PFSK-1 (cell line): ENCODE measurements around the gene KCNG3.

Source experiments
- FOXP2 ChIP-seq: optimal IDR thresholded peaks from 2 replicates; pipeline ENCODE3; 2011; ENCODE audit warnings: borderline replicate concordance, control low read depth, inconsistent platforms; ENCODE audit not compliant: insufficient read depth; ENCODE audit errors: extremely low read length, extremely low read depth
- POLR2AphosphoS5 ChIP-seq: IDR thresholded peaks from 2 replicates; pipeline ENCODE4 v1.6.1; 2012; ENCODE audit warnings: low read depth, mild to moderate bottlenecking, control low read depth, low read length, moderate library complexity
- SIN3A ChIP-seq: IDR thresholded peaks from 2 replicates; pipeline ENCODE4 v1.6.1; 2012; ENCODE audit warnings: mild to moderate bottlenecking, low read length, moderate library complexity, borderline replicate concordance; ENCODE audit not compliant: insufficient read depth
- TAF1 ChIP-seq: IDR thresholded peaks from 2 replicates; pipeline ENCODE4 v1.6.1; 2012; ENCODE audit warnings: low read length, control low read depth, borderline replicate concordance; ENCODE audit not compliant: insufficient read depth
- TF ChIP-seq, protein P1 (sequence below), 2 experiments: IDR thresholded peaks; 2 replicates each; pipeline versions ENCODE4 v1.6.1 to v1.8.0; 2011 to 2012; ENCODE audit warnings: low read depth in 2 of 2, low read length in 2 of 2, control low read depth in 1 of 2, inconsistent platforms in 1 of 2, mild to moderate bottlenecking in 1 of 2, moderate library complexity in 1 of 2; ENCODE audit not compliant: insufficient read depth in 1 of 2

DNA sequence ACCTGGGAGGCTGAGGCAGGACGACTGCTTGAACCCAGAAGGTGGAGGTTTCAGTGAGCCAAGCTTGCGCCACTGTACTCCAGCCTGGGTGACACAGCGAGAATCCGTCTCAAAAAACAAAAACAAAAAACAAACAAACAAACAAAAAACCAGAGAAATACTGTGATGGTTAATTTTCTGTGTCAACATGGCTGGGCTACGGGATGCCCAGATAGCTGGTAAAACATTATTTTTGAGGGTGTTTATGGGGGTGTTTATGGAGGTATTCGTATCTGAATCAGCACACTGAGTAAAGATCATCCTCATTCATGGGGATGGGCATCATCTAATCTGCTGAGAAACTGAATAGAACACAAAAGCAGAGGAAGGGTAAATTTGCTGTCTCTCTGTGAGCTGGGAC is 92.0 kb downstream of the KCNG3 start:
- TF ChIP-seq POLR2AphosphoS5 (no peak), SIN3A (no peak), TAF1 (no peak), FOXP2 (no peak)
- TF ChIP-seq, protein P1, sequence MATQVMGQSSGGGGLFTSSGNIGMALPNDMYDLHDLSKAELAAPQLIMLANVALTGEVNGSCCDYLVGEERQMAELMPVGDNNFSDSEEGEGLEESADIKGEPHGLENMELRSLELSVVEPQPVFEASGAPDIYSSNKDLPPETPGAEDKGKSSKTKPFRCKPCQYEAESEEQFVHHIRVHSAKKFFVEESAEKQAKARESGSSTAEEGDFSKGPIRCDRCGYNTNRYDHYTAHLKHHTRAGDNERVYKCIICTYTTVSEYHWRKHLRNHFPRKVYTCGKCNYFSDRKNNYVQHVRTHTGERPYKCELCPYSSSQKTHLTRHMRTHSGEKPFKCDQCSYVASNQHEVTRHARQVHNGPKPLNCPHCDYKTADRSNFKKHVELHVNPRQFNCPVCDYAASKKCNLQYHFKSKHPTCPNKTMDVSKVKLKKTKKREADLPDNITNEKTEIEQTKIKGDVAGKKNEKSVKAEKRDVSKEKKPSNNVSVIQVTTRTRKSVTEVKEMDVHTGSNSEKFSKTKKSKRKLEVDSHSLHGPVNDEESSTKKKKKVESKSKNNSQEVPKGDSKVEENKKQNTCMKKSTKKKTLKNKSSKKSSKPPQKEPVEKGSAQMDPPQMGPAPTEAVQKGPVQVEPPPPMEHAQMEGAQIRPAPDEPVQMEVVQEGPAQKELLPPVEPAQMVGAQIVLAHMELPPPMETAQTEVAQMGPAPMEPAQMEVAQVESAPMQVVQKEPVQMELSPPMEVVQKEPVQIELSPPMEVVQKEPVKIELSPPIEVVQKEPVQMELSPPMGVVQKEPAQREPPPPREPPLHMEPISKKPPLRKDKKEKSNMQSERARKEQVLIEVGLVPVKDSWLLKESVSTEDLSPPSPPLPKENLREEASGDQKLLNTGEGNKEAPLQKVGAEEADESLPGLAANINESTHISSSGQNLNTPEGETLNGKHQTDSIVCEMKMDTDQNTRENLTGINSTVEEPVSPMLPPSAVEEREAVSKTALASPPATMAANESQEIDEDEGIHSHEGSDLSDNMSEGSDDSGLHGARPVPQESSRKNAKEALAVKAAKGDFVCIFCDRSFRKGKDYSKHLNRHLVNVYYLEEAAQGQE (IDR thresholded peaks at IDR 0.05; ENCODE audit: insufficient read depth in 1 of 2, low read depth in 2 of 2, low read length in 2 of 2), result no peak
